Smooth muscle cell (in vitro differentiated cells): ENCODE measurements around the gene RNF31. TPM values are rescaled to one million over a fixed set of nuclear protein-coding genes. Genes with fewer than 3 reads are reported as not detected.

Source experiments
- DNase-seq: peaks from one replicate; lab custom pipeline; 2025; ENCODE audit not compliant: unreplicated experiment; lab: John Stamatoyannopoulos, UW
- H2AFZ ChIP-seq: fragments of 200-600 bp; sonication (generic); 2 replicates; pipeline ENCODE4 v1.6.0; 2016; ENCODE audit warnings: antibody characterized with exemption, low read depth, mild to moderate bottlenecking
- H3F3A ChIP-seq: fragments of 200-600 bp; sonication (generic); 2 replicates; pipeline ENCODE4 v1.6.0; 2017; ENCODE audit warnings: antibody characterized with exemption, low read depth
- H3K27ac ChIP-seq: fragments of 200-600 bp; sonication (generic); 2 replicates; pipeline ENCODE4 v1.5.1; 2016; ENCODE audit warnings: low read depth, mild to moderate bottlenecking
- H3K27me3 ChIP-seq: fragments of 200-600 bp; sonication (generic); 2 replicates; pipeline ENCODE4 v1.6.1; 2016; ENCODE audit warnings: low read depth, mild to moderate bottlenecking
- H3K36me3 ChIP-seq: fragments of 200-600 bp; sonication (generic); 2 replicates; pipeline ENCODE4 v1.5.1; 2016; ENCODE audit warnings: low read depth
- H3K4me1 ChIP-seq: fragments of 200-600 bp; sonication (generic); 2 replicates; pipeline ENCODE4 v1.5.1; 2016; ENCODE audit warnings: low read depth
- H3K4me2 ChIP-seq: fragments of 200-600 bp; sonication (generic); 2 replicates; pipeline ENCODE4 v1.6.0; 2016; ENCODE audit warnings: mild to moderate bottlenecking
- H3K4me3 ChIP-seq: fragments of 200-600 bp; sonication (generic); 2 replicates; pipeline ENCODE4 v1.5.1; 2016; ENCODE audit warnings: mild to moderate bottlenecking
- H3K79me2 ChIP-seq: fragments of 200-600 bp; sonication (generic); 2 replicates; pipeline ENCODE4 v1.6.0; 2016; ENCODE audit warnings: low read depth, mild to moderate bottlenecking
- H3K9ac ChIP-seq: fragments of 200-600 bp; sonication (generic); 2 replicates; pipeline ENCODE4 v1.6.0; 2016; ENCODE audit warnings: low read depth
- H3K9me3 ChIP-seq: fragments of 200-600 bp; sonication (generic); replicated peaks from 2 replicates; pipeline ENCODE4 v1.5.1; 2016; ENCODE audit warnings: low read depth
- H4K20me1 ChIP-seq: fragments of 200-600 bp; sonication (generic); 2 replicates; pipeline ENCODE4 v1.6.0; 2016; ENCODE audit warnings: low read depth
- WGBS: methylation state at CpG from one replicate; pipeline ENCODE4 v1.1.7; 2016; ENCODE audit warnings: low lambda C conversion rate; 5-methylcytosine and 5-hydroxymethylcytosine counted together
- polyA plus RNA-seq: library from polyadenylated mRNA; unstranded; fragments of >200 nt; fragmentation: Nextera tagmentation; extraction: Ambion mirVana; gene quantifications from 2 replicates; pipeline ENCODE4 v1.2.1, GENCODE V29; 2016
- total RNA-seq: library from RNA; depleted of rRNA; stranded (reverse); fragments of >200 nt; gene quantifications from 2 replicates; pipeline ENCODE4 v1.2.3, GENCODE V29; 2014
- TF ChIP-seq, protein P1 (sequence below): fragments of 200-600 bp; sonication (generic); IDR thresholded peaks from 2 replicates; pipeline ENCODE4 v1.5.1; 2017; ENCODE audit warnings: borderline replicate concordance, mild to moderate bottlenecking, antibody characterized with exemption; ENCODE audit not compliant: insufficient read depth, poor library complexity, severe bottlenecking

RNF31 gene
- total and polyA plus RNA-seq, 2 experiments from 2014 or later, result 25.4 to 74.8 TPM

DNA sequence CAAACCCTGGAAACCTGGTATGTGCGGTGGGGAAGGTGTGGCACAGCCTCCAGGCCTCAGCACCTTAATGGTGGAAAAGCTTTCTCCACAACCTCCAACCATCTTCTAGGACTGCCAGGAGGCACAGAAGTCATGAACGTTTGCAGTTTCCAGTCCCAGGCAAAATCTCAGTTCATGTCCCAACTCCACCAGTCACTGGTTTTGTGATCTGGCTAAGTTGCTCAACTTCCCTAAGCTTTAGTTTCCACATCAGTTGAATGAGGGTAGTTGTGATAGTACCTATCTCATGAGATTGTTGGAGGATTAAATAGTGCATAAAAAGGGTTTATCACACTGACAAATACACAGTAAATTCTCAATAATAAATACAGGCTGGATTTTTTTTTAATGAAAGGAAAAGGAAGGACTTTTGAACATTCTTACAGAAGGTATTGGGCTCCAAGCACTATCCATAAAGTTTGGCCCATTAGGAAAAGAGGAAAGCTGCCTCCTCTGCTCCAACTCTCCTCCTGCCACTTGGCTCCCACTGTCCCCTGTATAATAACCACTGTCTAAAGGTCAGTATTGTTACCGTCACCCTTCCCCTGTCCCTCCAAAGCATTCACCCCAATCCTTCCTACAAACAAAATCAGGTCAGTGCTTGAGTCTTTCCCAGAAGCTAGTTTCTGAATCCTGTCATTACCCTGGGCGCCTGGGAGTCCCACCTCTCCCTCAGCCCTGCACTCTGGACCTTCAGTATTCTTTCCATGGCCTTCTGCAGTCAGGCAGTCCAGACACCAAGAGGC lies 46.9 kb upstream of the RNF31 start:
- Histone ChIP-seq H3K4me2 (no peak overlapping the region), H4K20me1 (no peaks in the 10 kb centered on the region), H3K4me1 (peaks cover 4% of the 10 kb centered on the region), H3K9ac (no peak overlapping the region), H2AFZ (no peak overlapping the region), H3F3A (no peaks in the 10 kb centered on the region), H3K36me3 (no peaks in the 10 kb centered on the region), H3K27me3 (no peaks in the 10 kb centered on the region), H3K79me2 (peaks cover 14% of the 10 kb centered on the region), H3K9me3 (no peaks in the 10 kb centered on the region), H3K27ac (no peak overlapping the region), H3K4me3 (no peak overlapping the region)
- TF ChIP-seq, protein P1, sequence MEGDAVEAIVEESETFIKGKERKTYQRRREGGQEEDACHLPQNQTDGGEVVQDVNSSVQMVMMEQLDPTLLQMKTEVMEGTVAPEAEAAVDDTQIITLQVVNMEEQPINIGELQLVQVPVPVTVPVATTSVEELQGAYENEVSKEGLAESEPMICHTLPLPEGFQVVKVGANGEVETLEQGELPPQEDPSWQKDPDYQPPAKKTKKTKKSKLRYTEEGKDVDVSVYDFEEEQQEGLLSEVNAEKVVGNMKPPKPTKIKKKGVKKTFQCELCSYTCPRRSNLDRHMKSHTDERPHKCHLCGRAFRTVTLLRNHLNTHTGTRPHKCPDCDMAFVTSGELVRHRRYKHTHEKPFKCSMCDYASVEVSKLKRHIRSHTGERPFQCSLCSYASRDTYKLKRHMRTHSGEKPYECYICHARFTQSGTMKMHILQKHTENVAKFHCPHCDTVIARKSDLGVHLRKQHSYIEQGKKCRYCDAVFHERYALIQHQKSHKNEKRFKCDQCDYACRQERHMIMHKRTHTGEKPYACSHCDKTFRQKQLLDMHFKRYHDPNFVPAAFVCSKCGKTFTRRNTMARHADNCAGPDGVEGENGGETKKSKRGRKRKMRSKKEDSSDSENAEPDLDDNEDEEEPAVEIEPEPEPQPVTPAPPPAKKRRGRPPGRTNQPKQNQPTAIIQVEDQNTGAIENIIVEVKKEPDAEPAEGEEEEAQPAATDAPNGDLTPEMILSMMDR, result no peak
- no peak for DNase-seq
- WGBS, result 95% methylated on average over 4 of the region's 4 CpGs

DNA sequence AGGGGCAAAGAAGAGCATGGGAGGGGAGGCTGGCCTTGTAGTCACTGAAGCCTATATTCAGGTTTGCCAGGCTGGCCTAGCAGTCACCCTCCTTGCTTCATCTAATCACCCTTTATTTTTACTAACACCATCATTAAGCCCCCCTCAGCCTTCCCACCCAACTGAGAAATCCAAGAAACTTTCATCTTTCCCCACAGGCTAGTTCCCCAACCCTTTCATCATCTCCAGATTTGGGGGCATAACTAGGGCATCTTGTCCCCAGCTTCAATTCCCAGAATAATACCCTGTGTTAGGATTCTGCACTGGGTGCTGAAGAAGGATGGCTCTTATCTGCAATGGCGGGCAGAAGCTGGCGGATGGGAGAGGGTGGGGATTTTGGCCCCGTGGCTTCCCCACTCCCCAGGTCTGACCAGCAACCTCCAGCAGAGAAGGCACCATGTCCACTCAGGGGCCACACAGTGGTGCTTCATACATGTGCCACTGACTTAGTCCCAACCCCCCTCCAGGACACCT lies 46.3 kb upstream of the RNF31 start:
- H3F3A ChIP-seq, result no peaks in the 10 kb centered on the region
- H3K79me2 ChIP-seq, result peaks cover 9% of the 10 kb centered on the region
- no peaks in the 10 kb centered on the region for H3K36me3 ChIP-seq
- no peak overlapping the region for H3K27ac ChIP-seq
- WGBS, result 95% methylated on average over 3 of the region's 3 CpGs
- H2AFZ ChIP-seq, result no peak overlapping the region
- no peaks in the 10 kb centered on the region for H3K4me1 ChIP-seq
- H3K9me3 ChIP-seq, result no peaks in the 10 kb centered on the region
- no peaks in the 10 kb centered on the region for H4K20me1 ChIP-seq
- no peak overlapping the region for H3K9ac ChIP-seq
- H3K27me3 ChIP-seq, result no peaks in the 10 kb centered on the region
- H3K4me2 ChIP-seq, result no peak overlapping the region
- no peak overlapping the region for H3K4me3 ChIP-seq
- TF ChIP-seq, protein P1, result no peak
- no peak for DNase-seq

DNA sequence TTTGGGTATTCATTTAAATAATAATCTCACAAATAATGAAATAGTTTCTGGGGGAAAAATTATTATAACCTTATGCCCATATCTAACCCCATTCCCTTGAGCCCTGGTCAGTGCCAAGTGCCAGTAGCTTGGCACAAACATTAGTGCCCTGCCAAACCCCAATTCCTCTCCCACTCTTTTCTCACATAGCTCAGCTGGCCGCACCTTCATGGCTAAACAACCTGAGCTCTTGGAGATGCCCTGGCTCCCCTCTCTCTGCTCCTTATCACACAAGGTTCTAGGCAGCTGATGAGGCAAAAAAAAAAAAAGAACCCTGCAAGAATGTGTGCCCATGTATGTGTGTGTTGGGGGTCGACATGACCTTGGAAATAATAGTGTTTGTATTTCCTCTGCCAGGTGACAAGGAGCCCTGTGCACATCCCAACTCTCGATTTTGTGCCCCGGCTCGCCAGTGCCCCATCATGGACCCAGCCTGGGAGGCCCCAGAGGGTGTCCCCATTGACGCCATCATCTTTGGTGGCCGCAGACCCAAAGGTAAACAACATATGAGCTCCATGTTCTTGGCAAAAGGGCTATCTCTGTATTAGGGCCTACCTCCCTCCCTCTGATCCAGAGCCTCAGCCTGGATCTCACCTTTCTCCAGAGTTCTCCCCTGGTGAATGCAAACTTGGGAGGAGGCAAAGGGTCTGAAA lies 44.8 kb upstream of the RNF31 start:
- TF ChIP-seq, protein P1, result no peak
- DNase-seq, result no peak
- no peaks in the 10 kb centered on the region for H3K79me2 ChIP-seq
- H3K9ac ChIP-seq, result no peak overlapping the region
- H3K9me3 ChIP-seq, result no peaks in the 10 kb centered on the region
- no peaks in the 10 kb centered on the region for H4K20me1 ChIP-seq
- WGBS, result 95% methylated on average over 7 of the region's 7 CpGs
- no peaks in the 10 kb centered on the region for H3K27me3 ChIP-seq
- no peak overlapping the region for H2AFZ ChIP-seq
- no peaks in the 10 kb centered on the region for H3K36me3 ChIP-seq
- H3K4me2 ChIP-seq, result no peak overlapping the region
- no peaks in the 10 kb centered on the region for H3K4me1 ChIP-seq
- H3F3A ChIP-seq, result no peaks in the 10 kb centered on the region
- no peak overlapping the region for H3K27ac ChIP-seq
- no peak overlapping the region for H3K4me3 ChIP-seq
